Measurements from ENCODE around the gene MAP4.

Gene MAP4

GRCh38 chr3:47964740-47965139, 51.5 kb downstream of the MAP4 start:
- H3K79me2 ChIP-seq (ENCODE audit: insufficient read depth, low read length), result no peaks in the 10 kb centered on the region
- no peaks in the 10 kb centered on the region for H3K36me3 ChIP-seq (ENCODE audit: insufficient read depth, low read length)
- H3F3A ChIP-seq (ENCODE audit: low read depth), result no peaks in the 10 kb centered on the region
- H3K9ac ChIP-seq (ENCODE audit: low read depth, low read length, poor library complexity, severe bottlenecking), result no peak overlapping the region
- H3K9me2 ChIP-seq (replicated peaks; ENCODE audit: low read depth, low read length), result no peaks in the 10 kb centered on the region
- no peaks in the 10 kb centered on the region for H3K27me3 ChIP-seq (ENCODE audit: insufficient read depth, low read length, poor library complexity, severe bottlenecking)
- no peaks in the 10 kb centered on the region for H3K9me3 ChIP-seq (ENCODE audit: insufficient read depth, low read depth, low read length)
- no peak overlapping the region for H3K4me3 ChIP-seq (ENCODE audit: low read length, poor library complexity, severe bottlenecking)
- no peak overlapping the region for H2AFZ ChIP-seq (ENCODE audit: low read length)
- no peak for TF ChIP-seq EZH2phosphoT487 (IDR thresholded peaks at IDR 0.05; ENCODE audit: borderline replicate concordance)
- TF ChIP-seq, protein P1, sequence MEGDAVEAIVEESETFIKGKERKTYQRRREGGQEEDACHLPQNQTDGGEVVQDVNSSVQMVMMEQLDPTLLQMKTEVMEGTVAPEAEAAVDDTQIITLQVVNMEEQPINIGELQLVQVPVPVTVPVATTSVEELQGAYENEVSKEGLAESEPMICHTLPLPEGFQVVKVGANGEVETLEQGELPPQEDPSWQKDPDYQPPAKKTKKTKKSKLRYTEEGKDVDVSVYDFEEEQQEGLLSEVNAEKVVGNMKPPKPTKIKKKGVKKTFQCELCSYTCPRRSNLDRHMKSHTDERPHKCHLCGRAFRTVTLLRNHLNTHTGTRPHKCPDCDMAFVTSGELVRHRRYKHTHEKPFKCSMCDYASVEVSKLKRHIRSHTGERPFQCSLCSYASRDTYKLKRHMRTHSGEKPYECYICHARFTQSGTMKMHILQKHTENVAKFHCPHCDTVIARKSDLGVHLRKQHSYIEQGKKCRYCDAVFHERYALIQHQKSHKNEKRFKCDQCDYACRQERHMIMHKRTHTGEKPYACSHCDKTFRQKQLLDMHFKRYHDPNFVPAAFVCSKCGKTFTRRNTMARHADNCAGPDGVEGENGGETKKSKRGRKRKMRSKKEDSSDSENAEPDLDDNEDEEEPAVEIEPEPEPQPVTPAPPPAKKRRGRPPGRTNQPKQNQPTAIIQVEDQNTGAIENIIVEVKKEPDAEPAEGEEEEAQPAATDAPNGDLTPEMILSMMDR (conservative IDR thresholded peaks at IDR 0.05; ENCODE audit: low read length), result no peak
- H3K4me2 ChIP-seq (ENCODE audit: low read depth, low read length, poor library complexity, severe bottlenecking), result no peak overlapping the region
- no peaks in the 10 kb centered on the region for H4K20me1 ChIP-seq (ENCODE audit: insufficient read depth, low read length, poor library complexity, severe bottlenecking)
- peaks cover 21% of the 10 kb centered on the region for H3K4me1 ChIP-seq (ENCODE audit: insufficient read depth, low read length, poor library complexity, severe bottlenecking)

GRCh38 chr3:47961815-47962606, 54.2 kb downstream of the MAP4 start:
- TF ChIP-seq, protein P1 (conservative IDR thresholded peaks at IDR 0.05; ENCODE audit: low read length), result no peak
- no peak for TF ChIP-seq EZH2phosphoT487 (IDR thresholded peaks at IDR 0.05; ENCODE audit: borderline replicate concordance)
- Histone ChIP-seq H3K4me2 (ENCODE audit: low read depth, low read length, poor library complexity, severe bottlenecking) (peak overlapping the region; percentile 49), H3K27me3 (ENCODE audit: insufficient read depth, low read length, poor library complexity, severe bottlenecking) (no peaks in the 10 kb centered on the region), H3K4me3 (ENCODE audit: low read length, poor library complexity, severe bottlenecking) (peak overlapping the region; percentile 40), H3K9me3 (ENCODE audit: insufficient read depth, low read depth, low read length) (no peaks in the 10 kb centered on the region), H2AFZ (ENCODE audit: low read length) (no peak overlapping the region), H3K4me1 (ENCODE audit: insufficient read depth, low read length, poor library complexity, severe bottlenecking) (peaks cover 21% of the 10 kb centered on the region), H3F3A (ENCODE audit: low read depth) (no peaks in the 10 kb centered on the region), H4K20me1 (ENCODE audit: insufficient read depth, low read length, poor library complexity, severe bottlenecking) (no peaks in the 10 kb centered on the region), H3K36me3 (ENCODE audit: insufficient read depth, low read length) (no peaks in the 10 kb centered on the region), H3K79me2 (ENCODE audit: insufficient read depth, low read length) (no peaks in the 10 kb centered on the region), H3K9me2 (replicated peaks; ENCODE audit: low read depth, low read length) (no peaks in the 10 kb centered on the region), H3K9ac (ENCODE audit: low read depth, low read length, poor library complexity, severe bottlenecking) (peak overlapping the region; percentile 6)

DNA sequence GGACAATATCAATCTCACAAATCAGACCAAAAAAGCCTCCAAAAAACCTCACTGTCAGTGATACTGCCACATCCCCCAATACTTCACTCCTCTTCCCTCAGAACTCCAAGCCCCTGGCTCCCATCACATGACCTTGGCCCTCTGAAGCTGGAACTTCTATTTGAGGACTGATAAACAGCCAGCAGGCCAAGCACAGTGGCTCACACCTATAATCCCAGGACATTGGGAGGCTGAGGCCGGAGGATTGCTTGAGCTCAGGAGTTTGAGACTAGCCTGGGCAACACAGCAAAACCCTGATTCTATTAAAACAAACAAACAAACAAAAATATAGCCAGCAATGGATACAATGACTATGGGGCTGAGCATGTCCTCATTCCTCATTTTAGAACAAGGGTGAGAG, 55.2 kb downstream of the MAP4 start:
- Histone ChIP-seq H3K27me3 (ENCODE audit: insufficient read depth, low read length, poor library complexity, severe bottlenecking) (no peaks in the 10 kb centered on the region), H3K36me3 (ENCODE audit: insufficient read depth, low read length) (no peaks in the 10 kb centered on the region), H3K4me3 (ENCODE audit: low read length, poor library complexity, severe bottlenecking) (no peak overlapping the region), H3K9ac (ENCODE audit: low read depth, low read length, poor library complexity, severe bottlenecking) (peak overlapping the region; percentile 6), H2AFZ (ENCODE audit: low read length) (no peak overlapping the region), H3K9me3 (ENCODE audit: insufficient read depth, low read depth, low read length) (no peaks in the 10 kb centered on the region), H3K4me1 (ENCODE audit: insufficient read depth, low read length, poor library complexity, severe bottlenecking) (peaks cover 21% of the 10 kb centered on the region), H3K9me2 (replicated peaks; ENCODE audit: low read depth, low read length) (no peaks in the 10 kb centered on the region), H3K4me2 (ENCODE audit: low read depth, low read length, poor library complexity, severe bottlenecking) (peak overlapping the region; percentile 49), H4K20me1 (ENCODE audit: insufficient read depth, low read length, poor library complexity, severe bottlenecking) (no peaks in the 10 kb centered on the region), H3F3A (ENCODE audit: low read depth) (no peaks in the 10 kb centered on the region), H3K79me2 (ENCODE audit: insufficient read depth, low read length) (no peaks in the 10 kb centered on the region)
- TF ChIP-seq, protein P1 (conservative IDR thresholded peaks at IDR 0.05; ENCODE audit: low read length), result no peak
- no peak for TF ChIP-seq EZH2phosphoT487 (IDR thresholded peaks at IDR 0.05; ENCODE audit: borderline replicate concordance)

All from Loucy (cell line).